HG03097 (cell line): ENCODE data around the gene USP48.

ENCODE experiments used
- ATAC-seq: cut with Tn5 transposase; IDR thresholded peaks from one replicate; pipeline ENCODE4 v1.9.1; 2021; ENCODE audit not compliant: unreplicated experiment, low FRiP score

Gene USP48

GRCh38 chr1:21657456-21658190, 125.3 kb downstream of the USP48 start:
- ATAC-seq = no peak

- no peak for ATAC-seq
Observed at GRCh38 chr1:21655748-21656147, 127.2 kb downstream of the USP48 start.

- ATAC-seq = no peak
Observed at GRCh38 chr1:21655259-21655658, 127.7 kb downstream of the USP48 start.

- ATAC-seq = no peak
Observed at GRCh38 chr1:21654209-21654608, 128.7 kb downstream of the USP48 start.

GRCh38 chr1:21653744-21654100, 129.2 kb downstream of the USP48 start:
- no peak for ATAC-seq

GRCh38 chr1:21652937-21653743, 129.8 kb downstream of the USP48 start:
- ATAC-seq = no peak

- ATAC-seq = no peak
Observed at GRCh38 chr1:21652101-21652936, 130.6 kb downstream of the USP48 start.

- ATAC-seq = no peak
Observed at GRCh38 chr1:21651214-21652042, 131.5 kb downstream of the USP48 start.

- ATAC-seq = no peak
Observed at GRCh38 chr1:21650400-21650799, 132.5 kb downstream of the USP48 start.

GRCh38 chr1:21649315-21649714, 133.6 kb downstream of the USP48 start:
- no peak for ATAC-seq

- no peak for ATAC-seq
Observed at GRCh38 chr1:21648791-21649190, 134.2 kb downstream of the USP48 start.

GRCh38 chr1:21648352-21648730, 134.6 kb downstream of the USP48 start:
- no peak for ATAC-seq

- ATAC-seq = no peak
Observed at GRCh38 chr1:21647431-21648351, 135.3 kb downstream of the USP48 start.

- ATAC-seq = no peak
Observed at GRCh38 chr1:21645550-21645949, 137.4 kb downstream of the USP48 start.

GRCh38 chr1:21644906-21645305, 138.0 kb downstream of the USP48 start:
- ATAC-seq = no peak

GRCh38 chr1:21644348-21644747, 138.6 kb downstream of the USP48 start:
- no peak for ATAC-seq

- ATAC-seq = no peak
Observed at GRCh38 chr1:21643624-21644023, 139.3 kb downstream of the USP48 start.

GRCh38 chr1:21641967-21642739, 140.8 kb downstream of the USP48 start:
- no peak for ATAC-seq

GRCh38 chr1:21641537-21641936, 141.4 kb downstream of the USP48 start:
- no peak for ATAC-seq
